Measurements from ENCODE around the gene MAPK6. TPM values are rescaled to one million over a fixed set of nuclear protein-coding genes. Genes with fewer than 3 reads are reported as not detected.

The MAPK6 gene
- total RNA-seq, 4 donors from 2014 or later: 13.3 to 19.4 (median 14.2) TPM

DNA sequence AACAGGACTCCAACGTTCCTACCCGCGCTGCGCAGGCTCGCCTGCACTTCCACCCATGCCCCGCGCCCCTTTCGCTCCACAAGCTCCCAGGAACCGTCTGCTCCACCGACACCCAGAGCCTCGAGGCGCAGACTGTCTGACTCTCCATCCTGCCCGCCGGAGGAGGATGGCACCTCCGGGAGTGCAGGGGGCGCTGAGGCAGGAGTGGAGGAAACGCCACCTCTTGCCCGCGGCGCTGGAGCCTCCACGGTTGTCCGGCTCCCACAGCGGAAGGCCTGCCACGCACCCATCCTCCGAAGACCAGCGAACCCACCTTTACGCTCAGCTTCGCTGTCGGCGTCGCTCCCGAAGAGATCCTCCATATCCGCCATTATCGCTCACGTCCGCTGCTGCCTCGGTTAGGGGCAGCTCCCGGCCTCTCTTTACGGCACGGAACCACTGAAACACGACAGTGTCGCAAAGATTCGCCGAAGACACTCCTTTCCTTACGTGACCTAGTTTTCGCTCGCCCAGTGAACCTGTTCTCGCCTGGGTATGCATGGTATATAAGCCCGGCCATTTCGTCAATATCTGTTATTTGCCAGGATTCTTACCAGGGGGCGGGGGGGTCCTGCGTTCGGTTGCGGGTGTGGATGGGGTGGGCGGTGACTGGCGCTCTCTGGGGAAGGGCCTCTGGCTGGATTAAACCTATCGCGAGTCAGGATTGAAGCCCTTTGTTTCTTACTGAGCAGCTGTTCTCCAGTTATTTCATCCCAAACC, 47.5 kb upstream of the MAPK6 start, which contains the start of gene LEO1:
TSS of gene LEO1 (minus strand) at position 404 of the 759 bp plus-strand sequence. CDS start at position 371, 33 bp downstream.
- intact Hi-C loops (cut with DNase I): loop anchor here (5.0 kb wide), 2 partner anchors 51 to 106 kb away; no protein-coding TSS in a partner anchor

GRCh38 chr15:51973220-51973619, 45.8 kb upstream of the MAPK6 start:
- intact Hi-C loops (cut with DNase I): loop anchor here (5.0 kb wide), 2 partner anchors 49 to 104 kb away; no protein-coding TSS in a partner anchor

More for the DNA sequence above, 47.5 kb upstream of the MAPK6 start, which contains the start of gene LEO1:
- Histone ChIP-seq H3K27ac (replicated peaks in 1 of 4) (peak within 1 kb of the TSS; percentile 85 to 89 (median 88)), H3K4me1 (peaks cover 18 to 27% (median 20%) of the 10 kb centered on the region in 4 donors), H3K9me3 (peaks cover 0 to 10% (median 4%) of the 10 kb centered on the region in 4 donors), H3K4me3 (peak within 1 kb of the TSS; percentile 66 to 79 (median 72)), H3K27me3 (no peaks in the 10 kb centered on the region), H3K36me3 (peaks cover 0 to 3% (median 0%) of the 10 kb centered on the region in 4 donors)
- DNase-seq (ENCODE audit: extremely low spot score): peak; percentile 95
- under 1% methylated on average over 13 of the region's 58 CpGs for WGBS
- no peak for TF ChIP-seq EP300 (IDR thresholded peaks at IDR 0.05)
- TF ChIP-seq POLR2AphosphoS5 (IDR thresholded peaks at IDR 0.05): peak; percentile 81 to 93
- peak; percentile 47 to 49 (median 47) for TF ChIP-seq CTCF (IDR thresholded peaks at IDR 0.05)
- TF ChIP-seq POLR2A (IDR thresholded peaks at IDR 0.05; ENCODE audit: low read depth): no peak

DNA sequence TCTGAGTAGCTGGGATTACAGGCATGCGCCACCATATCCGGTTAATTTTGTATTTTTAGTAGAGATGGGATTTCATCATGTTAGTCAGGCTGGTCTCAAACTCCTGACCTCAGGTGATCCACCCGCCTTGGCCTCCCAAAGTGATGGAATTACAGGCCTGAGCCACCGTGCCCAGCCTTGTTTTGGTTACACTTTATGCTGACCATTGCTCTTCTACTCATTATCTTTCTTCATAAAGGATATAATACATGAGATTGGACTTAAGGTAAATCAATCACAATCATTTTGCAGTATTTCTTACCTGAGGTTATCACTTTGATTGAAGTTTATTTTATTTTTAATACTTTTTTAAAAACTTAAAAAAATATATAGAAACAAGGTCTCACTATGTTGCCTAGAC, 45.2 kb upstream of the MAPK6 start:
- peaks cover 18 to 27% (median 20%) of the 10 kb centered on the region in 4 donors for H3K4me1 ChIP-seq
- H3K27ac ChIP-seq (replicated peaks in 1 of 4): no peak overlapping the region
- WGBS: 98% methylated on average over 4 of the region's 4 CpGs
- no peak for TF ChIP-seq CTCF (IDR thresholded peaks at IDR 0.05)
- TF ChIP-seq EP300 (IDR thresholded peaks at IDR 0.05): no peak
- no peaks in the 10 kb centered on the region for H3K36me3 ChIP-seq
- H3K4me3 ChIP-seq: no peak overlapping the region
- intact Hi-C loops (cut with DNase I): loop anchor here (5.0 kb wide), 2 partner anchors 49 to 104 kb away; no protein-coding TSS in a partner anchor
- DNase-seq (ENCODE audit: extremely low spot score): no peak
- no peaks in the 10 kb centered on the region for H3K27me3 ChIP-seq
- no peaks in the 10 kb centered on the region for H3K9me3 ChIP-seq

More at GRCh38 chr15:51973220-51973619, 45.8 kb upstream of the MAPK6 start:
- no peaks in the 10 kb centered on the region for H3K36me3 ChIP-seq
- DNase-seq (ENCODE audit: extremely low spot score): no peak
- no peaks in the 10 kb centered on the region for H3K27me3 ChIP-seq
- peaks cover 18 to 27% (median 20%) of the 10 kb centered on the region in 4 donors for H3K4me1 ChIP-seq
- H3K4me3 ChIP-seq: no peak overlapping the region
- TF ChIP-seq POLR2A (IDR thresholded peaks at IDR 0.05; ENCODE audit: low read depth): no peak
- no peak for TF ChIP-seq POLR2AphosphoS5 (IDR thresholded peaks at IDR 0.05)
- no peak for TF ChIP-seq EP300 (IDR thresholded peaks at IDR 0.05)
- no peak for TF ChIP-seq CTCF (IDR thresholded peaks at IDR 0.05)
- no peak overlapping the region for H3K27ac ChIP-seq (replicated peaks in 1 of 4)
- H3K9me3 ChIP-seq: no peaks in the 10 kb centered on the region
- 83% methylated on average over 5 of the region's 5 CpGs for WGBS

GRCh38 chr15:51982013-51982769, 36.8 kb upstream of the MAPK6 start:
- intact Hi-C loops (cut with DNase I): no loop called here
- 27% methylated on average over 7 of the region's 7 CpGs for WGBS

More at GRCh38 chr15:51982013-51982769, 36.8 kb upstream of the MAPK6 start:
- peaks cover 10 to 14% (median 12%) of the 10 kb centered on the region in 4 donors for H3K4me1 ChIP-seq
- H3K36me3 ChIP-seq: no peaks in the 10 kb centered on the region
- H3K9me3 ChIP-seq: no peaks in the 10 kb centered on the region
- H3K4me3 ChIP-seq: peak overlapping the region; percentile 20 to 29 (median 24)
- TF ChIP-seq POLR2AphosphoS5 (IDR thresholded peaks at IDR 0.05) (no peak), CTCF (IDR thresholded peaks at IDR 0.05) (peak in 2 of 3 experiments; percentile 25 to 34)
- H3K27ac ChIP-seq (replicated peaks in 1 of 4): peak overlapping the region; percentile 7 to 69 (median 53)
- no peaks in the 10 kb centered on the region for H3K27me3 ChIP-seq
- no peak for DNase-seq (ENCODE audit: extremely low spot score)

Data from esophagus muscularis mucosa (tissue), 4 donors.